NCI-H524 treated with DMSO at 0.1 percent for 48 hours (cell line): ENCODE measurements around the gene EFCAB6.

ENCODE experiments used
- DNase-seq: peaks from one replicate; lab custom pipeline; 2025; lab: John Stamatoyannopoulos, UW

The EFCAB6 gene

GRCh38 chr22:43846966-43847365 lies 34.9 kb upstream of the EFCAB6 start:
- no peak for DNase-seq

GRCh38 chr22:43845981-43846380 lies 33.9 kb upstream of the EFCAB6 start:
- DNase-seq, result no peak

GRCh38 chr22:43844560-43845545 lies 32.7 kb upstream of the EFCAB6 start:
- DNase-seq, result no peak

GRCh38 chr22:43843783-43844530 lies 31.9 kb upstream of the EFCAB6 start:
- DNase-seq, result no peak

- no peak for DNase-seq
Observed at GRCh38 chr22:43841742-43842141, 29.6 kb upstream of the EFCAB6 start.

- DNase-seq, result no peak
Observed at GRCh38 chr22:43840851-43841250, 28.7 kb upstream of the EFCAB6 start.

GRCh38 chr22:43840431-43840830 lies 28.3 kb upstream of the EFCAB6 start:
- DNase-seq, result no peak

GRCh38 chr22:43839781-43840180 lies 27.7 kb upstream of the EFCAB6 start:
- DNase-seq, result no peak

GRCh38 chr22:43838571-43839307 lies 26.6 kb upstream of the EFCAB6 start:
- no peak for DNase-seq

- no peak for DNase-seq
Observed at GRCh38 chr22:43838161-43838560, 26.1 kb upstream of the EFCAB6 start.

GRCh38 chr22:43837666-43838065 lies 25.6 kb upstream of the EFCAB6 start:
- DNase-seq, result no peak

- no peak for DNase-seq
Observed at GRCh38 chr22:43835736-43836135, 23.6 kb upstream of the EFCAB6 start.

- no peak for DNase-seq
Observed at GRCh38 chr22:43835166-43835565, 23.1 kb upstream of the EFCAB6 start.

- no peak for DNase-seq
Observed at GRCh38 chr22:43833286-43834240, 21.5 kb upstream of the EFCAB6 start.

- DNase-seq, result no peak
Observed at GRCh38 chr22:43832393-43833265, 20.5 kb upstream of the EFCAB6 start.

- no peak for DNase-seq
Observed at GRCh38 chr22:43831561-43832392, 19.7 kb upstream of the EFCAB6 start.

- DNase-seq, result no peak
Observed at GRCh38 chr22:43830931-43831560, 18.9 kb upstream of the EFCAB6 start.

- no peak for DNase-seq
Observed at GRCh38 chr22:43829904-43830851, 18.1 kb upstream of the EFCAB6 start.
